Activated T-cell treated with anti-CD3 and anti-CD28 coated beads, Interleukin-2, amount 50 U/mL, for 1 hour (primary cell): ENCODE results near the gene BNC2.

Experiments used
- DNase-seq: peaks from one replicate; pipeline ENCODE4 v3.0.0-alpha.2; 2020

BNC2 gene

GRCh38 chr9:16434526-16434925 lies 435.9 kb downstream of the BNC2 start:
- no peak for DNase-seq

GRCh38 chr9:16433494-16433893 lies 437.0 kb downstream of the BNC2 start:
- no peak for DNase-seq

GRCh38 chr9:16431666-16432392 lies 438.6 kb downstream of the BNC2 start:
- no peak for DNase-seq

GRCh38 chr9:16429671-16430070 lies 440.8 kb downstream of the BNC2 start:
- DNase-seq: no peak

GRCh38 chr9:16427873-16428427 lies 442.5 kb downstream of the BNC2 start:
- DNase-seq: no peak

- no peak for DNase-seq
These were observed 443.8 kb downstream of the BNC2 start for GRCh38 chr9:16426716-16427115.

- no peak for DNase-seq
These were observed 444.8 kb downstream of the BNC2 start for GRCh38 chr9:16425562-16426231.

GRCh38 chr9:16422114-16422513 lies 448.4 kb downstream of the BNC2 start:
- DNase-seq: no peak

- no peak for DNase-seq
These were observed 448.9 kb downstream of the BNC2 start for GRCh38 chr9:16421532-16421931.

GRCh38 chr9:16419124-16419523 lies 451.3 kb downstream of the BNC2 start:
- DNase-seq: no peak

GRCh38 chr9:16418721-16419120 lies 451.7 kb downstream of the BNC2 start:
- no peak for DNase-seq

GRCh38 chr9:16417749-16418148 lies 452.7 kb downstream of the BNC2 start:
- DNase-seq: no peak

GRCh38 chr9:16417161-16417560 lies 453.3 kb downstream of the BNC2 start:
- DNase-seq: no peak

GRCh38 chr9:16414451-16414850 lies 456.0 kb downstream of the BNC2 start:
- no peak for DNase-seq

GRCh38 chr9:16413509-16414016 lies 456.9 kb downstream of the BNC2 start:
- DNase-seq: no peak

- no peak for DNase-seq
These were observed 457.7 kb downstream of the BNC2 start for GRCh38 chr9:16412740-16413139.

GRCh38 chr9:16411311-16411710 lies 459.2 kb downstream of the BNC2 start:
- DNase-seq: no peak

- DNase-seq: no peak
These were observed 459.7 kb downstream of the BNC2 start for GRCh38 chr9:16410601-16411280.

GRCh38 chr9:16407617-16408016 lies 462.9 kb downstream of the BNC2 start:
- DNase-seq: no peak

GRCh38 chr9:16406526-16407225 lies 463.8 kb downstream of the BNC2 start:
- DNase-seq: no peak

GRCh38 chr9:16405421-16405820 lies 465.0 kb downstream of the BNC2 start:
- no peak for DNase-seq

GRCh38 chr9:16401701-16402100 lies 468.8 kb downstream of the BNC2 start:
- DNase-seq: no peak

- no peak for DNase-seq
These were observed 471.8 kb downstream of the BNC2 start for GRCh38 chr9:16398691-16399090.
